ENCODE results near the gene CA6. TPM values are rescaled to one million over a fixed set of nuclear protein-coding genes. Genes with fewer than 3 reads are reported as not detected.

Gene CA6
- total and polyA plus RNA-seq, 2 of the 8 experiments (the other 6 are each of a cell fraction or from before 2014, with no cell fraction given) = not detected

DNA sequence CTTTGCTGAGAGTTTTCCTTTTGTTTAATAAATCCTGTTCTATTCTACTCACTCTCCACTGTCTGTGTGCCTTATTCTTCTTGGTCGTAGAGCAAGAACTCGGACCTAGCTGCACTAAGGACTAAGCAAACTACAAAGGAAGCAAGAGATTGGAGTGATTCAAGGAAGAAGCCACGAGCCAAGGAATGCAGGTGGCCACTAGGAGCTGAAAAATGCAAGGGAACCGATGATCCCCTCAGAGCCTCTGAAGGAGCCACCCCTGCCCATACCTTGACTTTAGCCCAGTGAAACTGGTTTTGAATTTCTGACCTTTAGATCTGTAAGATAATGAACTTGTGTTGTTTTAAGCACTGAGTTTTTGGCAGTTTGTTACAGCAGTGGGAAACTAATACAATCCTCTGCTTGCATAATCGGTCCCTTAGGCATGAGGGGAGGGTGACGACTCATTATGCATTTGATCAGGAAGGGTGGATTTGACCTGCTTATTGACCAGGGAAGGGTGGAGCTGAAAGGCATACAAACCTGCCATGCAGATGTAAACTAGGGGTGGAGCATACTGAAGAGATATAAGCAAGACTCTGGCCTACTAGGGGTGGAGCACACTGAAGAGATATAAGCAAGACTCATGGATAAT, 6.2 kb upstream of the CA6 start:
- CTCF ChIA-PET (ENCODE audit: partially characterized antibody) = interaction anchor here (1.3 to 4.6 kb wide), 5 partner anchors 22 to 65 kb away, joined by 3 to 18 read pairs (median 11); no protein-coding TSS in a partner anchor
- 88% methylated on average over 6 of the region's 6 CpGs; no CpG with 5 or more reads in 1 of the 2 experiments for WGBS, 2 experiments (ENCODE audit: extremely low coverage in 1 of 2, insufficient coverage in 1 of 2, insufficient read length in 1 of 2, insufficient replicate concordance in 2 of 2, low coverage in 1 of 2, low lambda C conversion rate in 2 of 2, missing lambda C conversion rate in 1 of 2)

More for the DNA sequence above, 6.2 kb upstream of the CA6 start:
- Histone ChIP-seq H3K14ac (ENCODE audit: insufficient read length) (no peak overlapping the region), H4K5ac (ENCODE audit: insufficient read length, low read depth, low read length) (no peak overlapping the region), H3K9ac (replicated peaks in 1 of 4; ENCODE audit: extremely low read depth in 1 of 4, low read depth in 3 of 4, low read length in 3 of 4) (no peak overlapping the region), H3K79me2 (ENCODE audit: control insufficient read depth in 1 of 2, insufficient read depth in 2 of 2, low read length in 2 of 2) (no peaks in the 10 kb centered on the region), H3K36me3 (ENCODE audit: control insufficient read depth in 2 of 4, insufficient read depth in 4 of 4, low read length in 3 of 4) (no peaks in the 10 kb centered on the region), H3K27me3 (replicated peaks in 1 of 4; ENCODE audit: control insufficient read depth in 3 of 4, extremely low read depth in 1 of 4, insufficient read depth in 3 of 4, low read length in 3 of 4) (no peaks in the 10 kb centered on the region), H3K56ac (replicated peaks; ENCODE audit: insufficient read length, low read depth, low read length) (no peak overlapping the region), H2BK12ac (ENCODE audit: low read depth, low read length) (no peak overlapping the region), H3K9me3 (ENCODE audit: insufficient read depth in 2 of 2, low read depth in 1 of 2, low read length in 1 of 2) (0 out of 4 replicates have a peak, but pooled peaks cover 0 to 5% of the 10 kb centered on the region in 2 experiments), H4K20me1 (replicated peaks in 1 of 2; ENCODE audit: control insufficient read depth in 1 of 2, insufficient read depth in 2 of 2, low read length in 2 of 2) (no peaks in the 10 kb centered on the region), H2BK20ac (ENCODE audit: low read length) (no peak overlapping the region), H2AFZ (ENCODE audit: low read length) (no peak overlapping the region), H3K79me1 (ENCODE audit: low read depth, low read length) (no peaks in the 10 kb centered on the region), H3K23me2 (ENCODE audit: low read depth, low read length) (no peaks in the 10 kb centered on the region), H3K4me3 (ENCODE audit: extremely low read depth in 1 of 4, insufficient read depth in 2 of 4, low read depth in 3 of 4, low read length in 4 of 4) (no peak overlapping the region), H3K4me1 (replicated peaks in 1 of 4; ENCODE audit: control insufficient read depth in 3 of 4, insufficient read depth in 4 of 4, low read length in 3 of 4) (peaks cover 6 to 17% (median 9%) of the 10 kb centered on the region in 4 experiments), H2BK15ac (ENCODE audit: low read length) (no peak overlapping the region; the same call in 1 of the 2 replicates), H3K4ac (replicated peaks; ENCODE audit: insufficient read length, low read depth, low read length) (peak overlapping the region; percentile 95), H3K4me2 (ENCODE audit: insufficient read depth in 1 of 2, low read depth in 2 of 2, low read length in 2 of 2) (no peak overlapping the region), H2AK5ac (ENCODE audit: low read depth, low read length) (no peak overlapping the region), H4K8ac (ENCODE audit: extremely low read depth, insufficient read depth, low read length) (no peak overlapping the region), H4K91ac (replicated peaks; ENCODE audit: insufficient read length, low read length) (no peak overlapping the region), H2BK120ac (replicated peaks; ENCODE audit: low read depth, low read length) (no peak overlapping the region), H3K18ac (ENCODE audit: extremely low read depth, low read length) (no peak overlapping the region; the same call in 1 of the 2 replicates), H2BK5ac (ENCODE audit: low read depth, low read length) (no peak overlapping the region), H3K27ac (ENCODE audit: low read depth, low read length) (no peak overlapping the region), H3K23ac (ENCODE audit: insufficient read length) (no peak overlapping the region)
- TF ChIP-seq TAF1 (IDR thresholded peaks at IDR 0.05; ENCODE audit: low read depth, low read length) (no peak), HDAC6 (IDR thresholded peaks at IDR 0.05; ENCODE audit: low read depth, low read length) (no peak), ASH2L (IDR thresholded peaks at IDR 0.05; ENCODE audit: low read length) (no peak), SIX5 (IDR thresholded peaks at IDR 0.05; ENCODE audit: low read depth, low read length) (no peak), TEAD4 (IDR thresholded peaks at IDR 0.05; ENCODE audit: low read depth, low read length) (no peak), GABPA (IDR thresholded peaks at IDR 0.05; ENCODE audit: borderline replicate concordance, insufficient read depth, low read length) (no peak), CEBPB (IDR thresholded peaks at IDR 0.05; ENCODE audit: low read depth, low read length) (no peak)
- FAIRE-seq (no peak), DNase-seq (ENCODE audit: low read depth in 1 of 2, low spot score in 2 of 2) (no peak)
- POLR2A ChIA-PET (ENCODE audit: partially characterized antibody) = interaction anchor here (0.9 to 1.3 kb wide), 2 partner anchors 23 to 70 kb away, joined by 3 read pairs; no protein-coding TSS in a partner anchor
